OCI-LY1 (cell line): ENCODE results near the gene PPP4C.

ENCODE experiments used
- H2AFZ ChIP-seq: fragments of 200-600 bp; sonication (generic), shearing (Covaris generic); 2 replicates; pipeline ENCODE4 v1.6.0; 2014; ENCODE audit warnings: antibody characterized with exemption, mild to moderate bottlenecking, low read length
- H3F3A ChIP-seq: fragments of 200-600 bp; sonication (generic), shearing (Covaris generic); 2 replicates; pipeline ENCODE4 v1.6.0; 2014; ENCODE audit warnings: mild to moderate bottlenecking, antibody characterized with exemption, low read length, moderate library complexity; ENCODE audit not compliant: insufficient read depth
- H3K27ac ChIP-seq: fragments of 200-600 bp; sonication (generic); 2 replicates; pipeline ENCODE4 v1.5.1; 2014; ENCODE audit warnings: low read length, mixed run types, mild to moderate bottlenecking, low read depth; ENCODE audit not compliant: poor library complexity, severe bottlenecking
- H3K27me3 ChIP-seq: fragments of 200-600 bp; sonication (generic); 2 replicates; pipeline ENCODE4 v1.6.0; 2014; ENCODE audit warnings: antibody characterized with exemption, mild to moderate bottlenecking, low read length, moderate library complexity; ENCODE audit not compliant: insufficient read depth
- H3K36me3 ChIP-seq: fragments of 200-600 bp; sonication (generic); 2 replicates; pipeline ENCODE4 v1.6.1; 2014; ENCODE audit warnings: mild to moderate bottlenecking, antibody characterized with exemption, low read length, moderate library complexity, mixed read lengths; ENCODE audit not compliant: insufficient read depth
- H3K4me1 ChIP-seq: fragments of 200-600 bp; sonication (generic); 2 replicates; pipeline ENCODE4 v1.5.1; 2014; ENCODE audit warnings: mild to moderate bottlenecking, low read length, moderate library complexity; ENCODE audit not compliant: insufficient read depth, severe bottlenecking
- H3K4me2 ChIP-seq: fragments of 200-600 bp; sonication (generic), shearing (Covaris generic); 2 replicates; pipeline ENCODE4 v1.6.1; 2014; ENCODE audit warnings: low read length
- H3K4me3 ChIP-seq: fragments of 200-600 bp; sonication (generic); 2 replicates; pipeline ENCODE4 v1.5.1; 2014; ENCODE audit warnings: low read length, low read depth, mild to moderate bottlenecking, mixed read lengths; ENCODE audit not compliant: poor library complexity, severe bottlenecking
- H3K79me2 ChIP-seq: fragments of 200-600 bp; shearing (Covaris generic); 2 replicates; pipeline ENCODE4 v1.6.1; 2016; ENCODE audit warnings: mixed run types, low read length, mixed read lengths; ENCODE audit not compliant: insufficient read depth
- H3K9ac ChIP-seq: fragments of 200-600 bp; sonication (generic), shearing (Covaris generic); 2 replicates; pipeline ENCODE4 v1.6.1; 2014; ENCODE audit warnings: mild to moderate bottlenecking, low read length, mixed read lengths
- H3K9me2 ChIP-seq: fragments of 200-600 bp; sonication (generic), shearing (Covaris generic); 2 replicates; pipeline ENCODE4 v1.6.1; 2014; ENCODE audit warnings: low read depth, mild to moderate bottlenecking, low read length, mixed read lengths
- H3K9me3 ChIP-seq: fragments of 200-600 bp; shearing (Covaris generic); 2 replicates; pipeline ENCODE4 v1.6.1; 2014; ENCODE audit warnings: low read length, mixed read lengths
- H4K20me1 ChIP-seq: fragments of 200-600 bp; sonication (generic), shearing (Covaris generic); 2 replicates; pipeline ENCODE4 v1.6.0; 2016; ENCODE audit warnings: mild to moderate bottlenecking, low read length; ENCODE audit not compliant: insufficient read depth
- CTCF ChIP-seq: fragments of 200-600 bp; sonication (generic), shearing (Covaris generic); IDR thresholded peaks from 2 replicates; pipeline ENCODE4 v1.5.1; 2017; ENCODE audit warnings: mild to moderate bottlenecking, antibody characterized with exemption, low read length, moderate library complexity, mixed read lengths
- EZH2 ChIP-seq: fragments of 200-600 bp; sonication (generic), shearing (Covaris generic); IDR thresholded peaks from 2 replicates; pipeline ENCODE4 v1.8.0; 2017; ENCODE audit warnings: borderline replicate concordance, mixed run types, mild to moderate bottlenecking, antibody characterized with exemption, low read length, moderate library complexity, mixed read lengths

PPP4C gene

DNA sequence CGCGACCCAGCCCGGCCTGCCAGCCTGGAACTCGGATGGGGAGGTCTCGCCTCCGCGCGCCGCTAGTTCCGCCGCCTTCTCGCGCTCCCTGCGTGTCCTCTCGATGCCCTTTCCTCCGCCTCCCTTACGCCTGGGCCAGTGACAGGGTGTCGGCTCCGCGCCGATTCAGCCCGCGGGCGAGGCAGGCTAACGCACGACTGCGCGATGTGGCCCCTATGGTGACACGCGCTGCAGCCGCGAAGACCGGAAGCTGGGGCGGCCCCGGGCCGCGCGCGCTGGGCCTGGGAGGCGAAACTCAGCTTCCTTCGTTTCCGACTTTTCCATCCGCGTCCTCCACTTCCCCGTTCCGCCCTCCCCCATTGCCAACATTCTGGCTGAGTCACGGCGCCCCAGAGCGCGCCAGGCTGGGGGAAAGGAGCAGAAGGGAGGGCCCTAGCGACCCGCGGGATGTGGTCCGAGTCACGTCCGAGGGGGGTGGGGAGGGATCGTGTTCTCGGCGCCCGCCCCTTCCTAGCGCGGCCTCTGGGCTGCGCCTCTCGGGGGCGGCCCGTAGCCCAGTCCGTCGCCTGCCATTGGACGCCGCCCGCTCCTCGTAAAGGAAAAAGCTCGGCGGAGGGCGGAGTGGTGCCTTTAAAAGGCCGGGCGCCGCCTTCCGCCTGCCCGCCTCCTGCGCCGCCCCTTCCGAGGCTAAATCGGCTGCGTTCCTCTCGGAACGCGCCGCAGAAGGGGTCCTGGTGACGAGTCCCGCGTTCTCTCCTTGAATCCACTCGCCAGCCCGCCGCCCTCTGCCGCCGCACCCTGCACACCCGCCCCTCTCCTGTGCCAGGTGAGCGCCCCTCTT lies 10.5 kb upstream of the PPP4C start, which contains the start of gene ALDOA:
ALDOA (plus strand) TSS at position 659 of the 841 bp plus-strand sequence. CDS start 1,138 bp downstream, outside the sequence.
- peaks cover 46% of the 10 kb centered on the region for H3K36me3 ChIP-seq
- H3K4me2 ChIP-seq = peak within 1 kb of the TSS; percentile 88
- H4K20me1 ChIP-seq = no peaks in the 10 kb centered on the region
- no peaks in the 10 kb centered on the region for H3K9me2 ChIP-seq
- H3K9ac ChIP-seq = peak within 1 kb of the TSS; percentile 94
- H3K4me3 ChIP-seq = peak within 1 kb of the TSS; percentile 78
- peaks cover 13% of the 10 kb centered on the region for H3K79me2 ChIP-seq
- H2AFZ ChIP-seq = no peak within 1 kb of the TSS
- TF ChIP-seq EZH2 (no peak), CTCF (no peak)
- peaks cover 53% of the 10 kb centered on the region for H3K4me1 ChIP-seq
- H3K27me3 ChIP-seq = no peaks in the 10 kb centered on the region
- peak within 1 kb of the TSS; percentile 90 for H3K27ac ChIP-seq
- H3F3A ChIP-seq = no peaks in the 10 kb centered on the region
- no peaks in the 10 kb centered on the region for H3K9me3 ChIP-seq

DNA sequence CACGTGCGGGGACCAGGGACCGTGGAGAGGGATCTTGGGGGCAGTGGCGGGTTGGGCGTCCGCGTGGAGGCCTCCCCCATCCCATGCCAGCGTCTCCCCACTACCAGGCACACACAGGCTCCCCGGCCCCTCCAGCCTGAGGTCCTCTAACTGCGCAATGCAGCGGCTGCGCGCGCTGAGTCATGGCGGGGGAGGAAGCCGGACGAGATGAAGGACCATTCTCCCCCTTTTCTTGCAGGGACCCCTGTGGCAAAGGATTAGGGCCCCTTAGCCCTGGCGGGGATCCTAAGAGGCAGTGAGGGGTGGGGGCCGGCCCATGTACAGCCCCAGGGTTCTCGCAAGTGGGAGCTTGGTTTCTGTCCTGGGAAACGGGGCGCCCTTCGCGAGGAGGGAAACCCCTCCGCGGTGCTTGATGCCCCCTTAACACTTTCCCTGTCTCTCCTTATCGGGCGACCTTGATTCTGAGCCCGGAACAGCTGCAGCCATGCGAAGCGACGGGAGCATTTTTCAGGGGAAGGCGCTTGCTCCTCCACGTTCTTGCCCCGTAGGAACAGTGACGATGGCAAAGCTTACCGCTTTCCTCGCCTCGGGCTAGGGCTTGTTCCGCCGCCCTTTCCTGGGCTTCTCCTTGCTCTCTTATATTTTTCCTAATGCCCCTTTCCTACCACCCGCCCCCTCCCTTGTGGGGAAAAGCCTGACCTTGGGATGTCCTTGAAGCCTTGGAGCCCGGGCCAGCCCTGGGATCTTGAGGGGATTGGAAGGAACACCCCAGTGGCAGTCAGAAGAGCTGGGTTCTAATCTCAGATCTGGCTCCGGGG lies 9.6 kb upstream of the PPP4C start:
- no peak overlapping the region for H2AFZ ChIP-seq
- H3K4me2 ChIP-seq = peak overlapping the region; percentile 88
- peaks cover 55% of the 10 kb centered on the region for H3K4me1 ChIP-seq
- H3K79me2 ChIP-seq = peaks cover 13% of the 10 kb centered on the region
- no peak for TF ChIP-seq EZH2
- no peak for TF ChIP-seq CTCF
- peaks cover 54% of the 10 kb centered on the region for H3K36me3 ChIP-seq
- no peaks in the 10 kb centered on the region for H4K20me1 ChIP-seq
- peak overlapping the region; percentile 72 for H3K27ac ChIP-seq
- H3K4me3 ChIP-seq = peak overlapping the region; percentile 78
- no peaks in the 10 kb centered on the region for H3K9me3 ChIP-seq
- no peaks in the 10 kb centered on the region for H3K27me3 ChIP-seq
- no peaks in the 10 kb centered on the region for H3F3A ChIP-seq
- peak overlapping the region; percentile 76 for H3K9ac ChIP-seq
- H3K9me2 ChIP-seq = no peaks in the 10 kb centered on the region

DNA sequence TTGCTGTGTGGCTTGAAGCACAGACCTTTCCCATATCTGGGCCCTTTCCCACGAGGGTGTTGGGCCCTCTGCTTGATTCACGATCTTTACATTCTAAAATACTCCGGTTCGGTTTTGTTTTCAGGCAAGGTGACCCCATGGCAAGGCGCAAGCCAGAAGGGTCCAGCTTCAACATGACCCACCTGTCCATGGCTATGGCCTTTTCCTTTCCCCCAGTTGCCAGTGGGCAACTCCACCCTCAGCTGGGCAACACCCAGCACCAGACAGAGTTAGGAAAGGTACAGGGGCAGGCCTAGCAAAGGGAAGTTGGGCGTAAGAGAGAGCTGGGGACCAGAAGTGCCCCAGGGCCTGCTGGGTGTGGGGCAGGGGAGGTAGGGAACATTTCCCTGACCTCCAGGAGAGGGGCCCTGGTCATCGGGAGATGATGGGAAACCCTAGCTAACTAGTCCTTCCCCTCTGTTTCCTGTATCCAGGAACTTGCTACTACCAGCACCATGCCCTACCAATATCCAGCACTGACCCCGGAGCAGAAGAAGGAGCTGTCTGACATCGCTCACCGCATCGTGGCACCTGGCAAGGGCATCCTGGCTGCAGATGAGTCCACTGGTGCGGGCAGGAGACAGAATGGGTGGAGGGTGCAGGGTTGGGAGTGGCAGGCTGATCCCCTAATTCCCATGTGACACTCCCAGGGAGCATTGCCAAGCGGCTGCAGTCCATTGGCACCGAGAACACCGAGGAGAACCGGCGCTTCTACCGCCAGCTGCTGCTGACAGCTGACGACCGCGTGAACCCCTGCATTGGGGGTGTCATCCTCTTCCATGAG lies 8.8 kb upstream of the PPP4C start:
- H4K20me1 ChIP-seq = no peaks in the 10 kb centered on the region
- H3K9ac ChIP-seq = peak overlapping the region; percentile 76
- TF ChIP-seq CTCF = no peak
- no peaks in the 10 kb centered on the region for H3K9me3 ChIP-seq
- H2AFZ ChIP-seq = no peak overlapping the region
- no peaks in the 10 kb centered on the region for H3F3A ChIP-seq
- H3K27me3 ChIP-seq = no peaks in the 10 kb centered on the region
- peak overlapping the region; percentile 78 for H3K4me3 ChIP-seq
- peaks cover 55% of the 10 kb centered on the region for H3K4me1 ChIP-seq
- no peaks in the 10 kb centered on the region for H3K9me2 ChIP-seq
- H3K79me2 ChIP-seq = peaks cover 13% of the 10 kb centered on the region
- peak overlapping the region; percentile 72 for H3K27ac ChIP-seq
- H3K4me2 ChIP-seq = peak overlapping the region; percentile 88
- peaks cover 62% of the 10 kb centered on the region for H3K36me3 ChIP-seq
